Fibroblast of lung (primary cell): Measurements from ENCODE around the gene CADM2.

ENCODE experiments used
- CTCF ChIP-seq, 2 donors: IDR thresholded peaks in 1 of 2; conservative IDR thresholded peaks in 1 of 2; 1 replicate in 1 of 2; 2 replicates in 1 of 2; pipeline ENCODE4 v1.5.1; 2011 to 2012; ENCODE audit warnings: low read length in 2 of 2, control low read depth in 1 of 2, inconsistent platforms in 1 of 2, low read depth in 1 of 2, mild to moderate bottlenecking in 1 of 2
- EZH2 ChIP-seq: IDR thresholded peaks from 2 replicates; pipeline ENCODE4 v1.5.1; 2012; ENCODE audit warnings: low read length, control low read depth, mild to moderate bottlenecking; ENCODE audit errors: missing control alignments

- TF ChIP-seq CTCF (conservative IDR thresholded peaks at IDR 0.05 in 1 of 2, IDR thresholded peaks at IDR 0.05 in 1 of 2; ENCODE audit: low read depth in 1 of 2, low read length in 2 of 2) (no peak), EZH2 (no peak)
These were observed 646.3 kb downstream of the CADM2 start for GRCh38 chr3:85605066-85605465.
